ENCODE measurements around the gene GPR78.

- TF ChIP-seq CTCF (conservative IDR thresholded peaks at IDR 0.05; ENCODE audit: low read depth, low read length) (no peak), POLR2A (IDR thresholded peaks at IDR 0.05; ENCODE audit: low read depth, low read length) (no peak), MXI1 (IDR thresholded peaks at IDR 0.05; ENCODE audit: borderline replicate concordance, low read depth, low read length) (no peak), MAFK (IDR thresholded peaks at IDR 0.05; ENCODE audit: low read depth, low read length) (no peak), FOS (IDR thresholded peaks at IDR 0.05; ENCODE audit: low read depth, low read length) (no peak), RAD21 (IDR thresholded peaks at IDR 0.05; ENCODE audit: low read length) (no peak), USF2 (IDR thresholded peaks at IDR 0.05; ENCODE audit: low read depth, low read length) (no peak), CHD1 (IDR thresholded peaks at IDR 0.05; ENCODE audit: low read depth, low read length) (no peak), RCOR1 (IDR thresholded peaks at IDR 0.05; ENCODE audit: insufficient replicate concordance, low read length) (no peak), CEBPB (IDR thresholded peaks at IDR 0.05; ENCODE audit: low read depth, low read length) (no peak), RFX5 (IDR thresholded peaks at IDR 0.05; ENCODE audit: low read depth, low read length) (no peak), SMC3 (IDR thresholded peaks at IDR 0.05; ENCODE audit: low read depth, low read length) (no peak)
- TF ChIP-seq, protein P1, sequence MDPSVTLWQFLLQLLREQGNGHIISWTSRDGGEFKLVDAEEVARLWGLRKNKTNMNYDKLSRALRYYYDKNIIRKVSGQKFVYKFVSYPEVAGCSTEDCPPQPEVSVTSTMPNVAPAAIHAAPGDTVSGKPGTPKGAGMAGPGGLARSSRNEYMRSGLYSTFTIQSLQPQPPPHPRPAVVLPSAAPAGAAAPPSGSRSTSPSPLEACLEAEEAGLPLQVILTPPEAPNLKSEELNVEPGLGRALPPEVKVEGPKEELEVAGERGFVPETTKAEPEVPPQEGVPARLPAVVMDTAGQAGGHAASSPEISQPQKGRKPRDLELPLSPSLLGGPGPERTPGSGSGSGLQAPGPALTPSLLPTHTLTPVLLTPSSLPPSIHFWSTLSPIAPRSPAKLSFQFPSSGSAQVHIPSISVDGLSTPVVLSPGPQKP (IDR thresholded peaks at IDR 0.05; ENCODE audit: borderline replicate concordance, low read depth, low read length), result no peak
Measured at GRCh38 chr4:8595237-8596087, 15.3 kb downstream of the GPR78 start.

Data from IMR-90 (cell line).